RWPE1 (cell line): ENCODE data around the gene VMP1.
A peak's percentile ranks its signal among the peaks of the same experiment; 100 is the strongest.

ENCODE experiments used
- CTCF ChIA-PET: fragments of 350-600 bp; sonication (Branson Sonifier 250); formaldehyde crosslinking; extraction: SDS; loops from one replicate; lab custom pipeline; 2021; lab: Yijun Ruan, JAX
- POLR2A ChIA-PET: fragments of 400-600 bp; formaldehyde crosslinking; extraction: SDS; loops from one replicate; lab custom pipeline; 2020; ENCODE audit warnings: antibody characterized with exemption; ENCODE audit not compliant: low non-redundant PET; lab: Yijun Ruan, JAX
- DNase-seq: peaks from one replicate; pipeline ENCODE4 v3.0.0; 2012; ENCODE audit warnings: low spot score
- H3K27ac ChIP-seq: fragments of 450-650 bp; 2 replicates; pipeline ENCODE4 v1.5.1; 2017
- TF ChIP-seq, protein P1 (sequence below): fragments of 450-650 bp; conservative IDR thresholded peaks from 2 replicates; pipeline ENCODE4 v1.5.1; 2017; ENCODE audit warnings: low read depth, mild to moderate bottlenecking

The VMP1 gene

DNA sequence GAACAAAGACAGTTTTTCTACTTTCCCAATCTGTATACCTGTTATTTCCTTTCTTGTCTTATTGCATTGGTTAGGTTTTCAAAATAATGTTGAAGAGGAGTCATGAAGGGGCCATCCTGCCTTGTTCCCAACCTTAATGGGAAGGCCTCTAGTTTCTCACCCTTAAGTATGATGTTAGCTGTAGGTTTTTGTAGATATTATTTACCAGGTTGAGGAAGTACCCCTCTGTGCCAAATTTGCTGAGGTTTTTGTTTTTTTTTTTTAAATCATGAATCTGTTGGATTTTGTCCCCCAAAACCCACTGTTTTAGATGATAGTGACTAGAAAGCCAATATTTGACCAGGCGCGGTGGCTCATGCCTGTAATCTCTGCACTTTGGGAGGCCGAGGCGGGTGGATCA is 36.4 kb downstream of the VMP1 start:
- TF ChIP-seq, protein P1, sequence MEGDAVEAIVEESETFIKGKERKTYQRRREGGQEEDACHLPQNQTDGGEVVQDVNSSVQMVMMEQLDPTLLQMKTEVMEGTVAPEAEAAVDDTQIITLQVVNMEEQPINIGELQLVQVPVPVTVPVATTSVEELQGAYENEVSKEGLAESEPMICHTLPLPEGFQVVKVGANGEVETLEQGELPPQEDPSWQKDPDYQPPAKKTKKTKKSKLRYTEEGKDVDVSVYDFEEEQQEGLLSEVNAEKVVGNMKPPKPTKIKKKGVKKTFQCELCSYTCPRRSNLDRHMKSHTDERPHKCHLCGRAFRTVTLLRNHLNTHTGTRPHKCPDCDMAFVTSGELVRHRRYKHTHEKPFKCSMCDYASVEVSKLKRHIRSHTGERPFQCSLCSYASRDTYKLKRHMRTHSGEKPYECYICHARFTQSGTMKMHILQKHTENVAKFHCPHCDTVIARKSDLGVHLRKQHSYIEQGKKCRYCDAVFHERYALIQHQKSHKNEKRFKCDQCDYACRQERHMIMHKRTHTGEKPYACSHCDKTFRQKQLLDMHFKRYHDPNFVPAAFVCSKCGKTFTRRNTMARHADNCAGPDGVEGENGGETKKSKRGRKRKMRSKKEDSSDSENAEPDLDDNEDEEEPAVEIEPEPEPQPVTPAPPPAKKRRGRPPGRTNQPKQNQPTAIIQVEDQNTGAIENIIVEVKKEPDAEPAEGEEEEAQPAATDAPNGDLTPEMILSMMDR = no peak
- no peak for DNase-seq
- ChIA-PET CTCF (interaction anchor here (0.6 kb wide), 1 partner anchor 833 kb away, joined by 5 read pairs; no protein-coding TSS in a partner anchor), POLR2A (no interaction called here)
- no peak overlapping the region for H3K27ac ChIP-seq

DNA sequence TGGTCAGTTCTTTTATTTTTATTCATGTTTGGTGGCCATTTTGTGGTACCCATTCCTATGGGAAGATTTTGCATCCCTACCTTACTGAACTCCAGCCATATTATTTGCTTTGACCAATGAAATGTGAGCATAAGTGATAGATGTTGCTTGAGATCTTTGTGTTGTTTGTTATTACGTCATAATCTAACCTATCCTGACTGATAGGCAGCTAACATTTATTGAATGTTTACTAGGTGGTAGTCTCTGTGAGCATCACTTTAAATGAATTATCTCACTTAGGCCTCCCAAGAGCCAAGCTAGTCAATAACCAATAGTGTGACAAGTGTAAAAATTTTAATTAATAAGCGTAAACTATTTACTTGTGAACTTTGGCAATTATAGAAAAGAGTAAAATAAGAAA is 37.6 kb downstream of the VMP1 start:
- no peak overlapping the region for H3K27ac ChIP-seq
- CTCF ChIA-PET = interaction anchor here (1.0 kb wide), 1 partner anchor 114 kb away, joined by 4 read pairs; no protein-coding TSS in a partner anchor
- no peak for DNase-seq
- POLR2A ChIA-PET = interaction anchor here (0.6 kb wide), 1 partner anchor 148 kb away, joined by 3 read pairs; no protein-coding TSS in a partner anchor
- TF ChIP-seq, protein P1 = no peak

DNA sequence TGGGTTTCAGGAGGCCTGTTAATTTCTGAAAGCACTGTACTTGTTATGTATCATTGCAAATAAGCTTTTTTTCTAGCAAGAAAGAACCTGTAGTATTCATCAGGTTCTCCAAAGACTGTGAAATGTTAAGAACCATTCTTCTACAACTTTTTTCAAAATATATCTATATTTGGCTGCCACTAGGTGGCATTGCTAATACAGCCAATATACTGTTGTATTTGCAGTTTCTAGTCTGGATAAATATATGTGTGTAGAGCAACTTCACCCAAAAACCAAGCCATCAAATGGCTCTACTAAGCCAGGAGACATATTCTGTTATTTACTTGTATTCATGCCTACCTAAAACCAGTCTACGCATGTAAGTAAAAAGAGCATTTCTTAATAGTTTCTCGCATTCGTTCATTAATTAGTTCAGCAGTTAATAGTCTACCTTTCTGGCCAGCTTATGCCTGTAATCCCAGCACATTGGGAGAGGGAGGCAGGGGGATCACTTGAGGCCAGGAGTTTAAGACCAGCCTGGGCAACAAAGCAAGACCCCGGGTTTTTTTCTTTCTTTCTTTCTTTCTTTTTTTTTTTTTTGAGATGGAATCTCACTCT is 39.5 kb downstream of the VMP1 start:
- peak overlapping the region; percentile 17; the same call in 1 of the 2 replicates for H3K27ac ChIP-seq
- ChIA-PET POLR2A (no interaction called here), CTCF (interaction anchor here (0.6 to 1.6 kb wide), 5 partner anchors 33 to 316 kb away, joined by 3 to 13 read pairs (median 4); no protein-coding TSS in a partner anchor)
- TF ChIP-seq, protein P1 = peak; percentile 82
- DNase-seq = peak; percentile 30

DNA sequence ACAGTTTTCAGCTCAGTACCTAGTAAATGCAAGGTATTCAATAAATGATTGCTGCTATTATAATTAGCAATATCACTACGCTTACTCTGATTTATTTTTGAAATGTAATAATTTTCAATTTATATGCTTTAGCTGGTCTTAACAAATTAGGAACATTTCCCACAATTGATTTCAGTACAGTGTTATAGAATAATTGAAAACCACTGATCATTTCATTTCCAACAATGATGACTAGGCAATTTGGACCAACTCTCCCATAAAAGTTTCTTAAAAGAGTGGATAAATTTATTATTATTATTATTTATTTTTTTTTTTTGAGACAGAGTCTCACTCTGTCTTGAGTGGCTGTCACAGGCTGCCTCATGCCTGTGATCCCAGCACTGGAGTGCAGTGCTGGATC is 41.1 kb downstream of the VMP1 start:
- DNase-seq = no peak
- POLR2A ChIA-PET = interaction anchor here (0.6 kb wide), 1 partner anchor 106 kb away, joined by 3 read pairs; no protein-coding TSS in a partner anchor
- TF ChIP-seq, protein P1 = no peak
- 0 out of 2 replicates have a peak overlapping the region, but pooled peaks have one; percentile 34 for H3K27ac ChIP-seq
- CTCF ChIA-PET = interaction anchor here (2.4 kb wide), 1 partner anchor 111 kb away, joined by 12 read pairs; no protein-coding TSS in a partner anchor

DNA sequence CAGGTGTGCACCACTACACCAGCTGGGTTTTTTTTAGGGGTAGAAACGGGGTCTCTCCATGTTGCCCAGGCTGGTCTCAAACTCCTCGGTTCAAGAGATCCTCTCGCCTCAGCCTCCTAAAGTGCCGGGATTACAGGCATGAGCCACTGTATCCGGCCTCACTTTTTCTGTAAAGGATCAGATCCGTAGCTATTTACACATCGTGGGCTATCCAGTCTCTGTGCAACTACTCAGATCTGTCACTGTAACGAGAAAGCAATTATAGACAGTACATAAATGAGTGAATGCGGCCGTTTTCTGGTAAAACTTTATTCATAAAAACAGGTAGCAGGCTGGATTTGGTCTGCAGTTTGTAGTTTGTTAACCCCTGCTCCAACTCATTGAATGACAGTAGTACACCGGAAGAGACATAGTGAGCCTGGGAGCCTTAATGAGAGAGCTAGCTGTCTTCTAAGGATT is 44.5 kb downstream of the VMP1 start:
- peak overlapping the region; percentile 53 for H3K27ac ChIP-seq
- ChIA-PET POLR2A (no interaction called here), CTCF (interaction anchor here (0.6 kb wide), 1 partner anchor 830 kb away, joined by 4 read pairs; no protein-coding TSS in a partner anchor)
- no peak for DNase-seq
- TF ChIP-seq, protein P1 = no peak

DNA sequence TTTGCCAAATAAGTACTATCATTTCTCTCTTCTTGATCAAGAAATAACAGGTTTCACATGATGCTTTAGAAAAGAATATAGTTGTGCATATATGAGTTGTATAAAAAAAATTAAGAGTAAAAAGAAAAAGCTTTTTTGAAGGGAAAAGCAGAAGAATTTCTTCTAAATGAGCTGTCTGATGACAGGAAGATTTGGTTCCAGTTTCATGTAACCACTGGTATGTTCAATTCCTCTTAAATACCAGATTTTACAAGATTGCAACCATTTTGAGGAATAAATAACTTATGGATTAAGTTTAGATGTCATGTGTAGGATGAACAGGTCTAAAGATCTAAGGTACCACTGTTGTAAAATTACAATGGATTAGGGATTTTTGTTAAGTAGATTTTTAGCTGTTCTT is 45.0 kb downstream of the VMP1 start:
- CTCF ChIA-PET = interaction anchor here (0.7 to 0.9 kb wide), 3 partner anchors 18 to 135 kb away, joined by 3 to 4 read pairs (median 4); no protein-coding TSS in a partner anchor
- TF ChIP-seq, protein P1 = no peak
- H3K27ac ChIP-seq = no peak overlapping the region
- no peak for DNase-seq
- POLR2A ChIA-PET = no interaction called here
